Ishikawa (cell line): ENCODE measurements around the gene MXRA8.

Source experiments
- CREB1 ChIP-seq: IDR thresholded peaks from 2 replicates; pipeline ENCODE4 v1.6.1; 2012; ENCODE audit warnings: low read depth
- EGR1 ChIP-seq: IDR thresholded peaks from 2 replicates; pipeline ENCODE4 v1.6.1; 2012
- EP300 ChIP-seq: IDR thresholded peaks from 2 replicates; pipeline ENCODE4 v1.6.1; 2012; ENCODE audit warnings: borderline replicate concordance
- FOXM1 ChIP-seq: IDR thresholded peaks from 2 replicates; pipeline ENCODE4 v1.6.1; 2012; ENCODE audit warnings: low read depth, borderline replicate concordance
- NFIC ChIP-seq: IDR thresholded peaks from 2 replicates; pipeline ENCODE4 v1.6.1; 2012
- YY1 ChIP-seq: IDR thresholded peaks from 2 replicates; pipeline ENCODE4 v1.6.1; 2012; ENCODE audit warnings: low read depth
- ZBTB7A ChIP-seq: IDR thresholded peaks from 2 replicates; pipeline ENCODE4 v1.6.1; 2012; ENCODE audit warnings: low read depth
- TF ChIP-seq, protein P1 (sequence below): IDR thresholded peaks from 2 replicates; pipeline ENCODE4 v1.6.1; 2012
- TF ChIP-seq, protein P2 (sequence below): IDR thresholded peaks from 2 replicates; pipeline ENCODE4 v1.6.1; 2012
- TF ChIP-seq, protein P3 (sequence below): IDR thresholded peaks from 2 replicates; pipeline ENCODE4 v1.6.1; 2012; ENCODE audit warnings: low read depth, mild to moderate bottlenecking

DNA sequence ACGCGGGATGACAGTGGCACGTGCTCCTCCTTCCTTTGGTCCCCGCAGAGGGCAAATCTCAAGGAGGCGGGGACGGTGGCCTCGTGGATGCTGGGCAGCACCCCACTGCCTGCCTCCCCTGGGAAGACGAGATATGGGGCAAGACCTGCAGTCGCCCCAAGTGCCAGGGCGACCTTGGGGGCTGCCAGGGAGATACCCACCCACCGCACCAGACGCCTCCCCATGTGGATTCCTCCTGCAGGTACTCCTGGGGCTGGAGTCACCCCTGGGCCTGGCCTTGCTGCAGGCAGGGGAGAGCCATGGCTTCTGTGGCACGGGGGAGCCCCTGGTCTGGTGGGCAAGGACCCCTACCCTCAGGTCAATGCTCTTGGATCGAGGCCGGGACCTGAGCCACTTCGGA, 22.5 kb upstream of the MXRA8 start:
- TF ChIP-seq CREB1 = no peak
- TF ChIP-seq, protein P1, sequence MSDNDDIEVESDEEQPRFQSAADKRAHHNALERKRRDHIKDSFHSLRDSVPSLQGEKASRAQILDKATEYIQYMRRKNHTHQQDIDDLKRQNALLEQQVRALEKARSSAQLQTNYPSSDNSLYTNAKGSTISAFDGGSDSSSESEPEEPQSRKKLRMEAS = no peak
- TF ChIP-seq, protein P2, sequence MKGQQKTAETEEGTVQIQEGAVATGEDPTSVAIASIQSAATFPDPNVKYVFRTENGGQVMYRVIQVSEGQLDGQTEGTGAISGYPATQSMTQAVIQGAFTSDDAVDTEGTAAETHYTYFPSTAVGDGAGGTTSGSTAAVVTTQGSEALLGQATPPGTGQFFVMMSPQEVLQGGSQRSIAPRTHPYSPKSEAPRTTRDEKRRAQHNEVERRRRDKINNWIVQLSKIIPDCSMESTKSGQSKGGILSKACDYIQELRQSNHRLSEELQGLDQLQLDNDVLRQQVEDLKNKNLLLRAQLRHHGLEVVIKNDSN = no peak
- TF ChIP-seq NFIC = no peak
- no peak for TF ChIP-seq EGR1
- no peak for TF ChIP-seq EP300
- no peak for TF ChIP-seq ZBTB7A
- TF ChIP-seq, protein P3, sequence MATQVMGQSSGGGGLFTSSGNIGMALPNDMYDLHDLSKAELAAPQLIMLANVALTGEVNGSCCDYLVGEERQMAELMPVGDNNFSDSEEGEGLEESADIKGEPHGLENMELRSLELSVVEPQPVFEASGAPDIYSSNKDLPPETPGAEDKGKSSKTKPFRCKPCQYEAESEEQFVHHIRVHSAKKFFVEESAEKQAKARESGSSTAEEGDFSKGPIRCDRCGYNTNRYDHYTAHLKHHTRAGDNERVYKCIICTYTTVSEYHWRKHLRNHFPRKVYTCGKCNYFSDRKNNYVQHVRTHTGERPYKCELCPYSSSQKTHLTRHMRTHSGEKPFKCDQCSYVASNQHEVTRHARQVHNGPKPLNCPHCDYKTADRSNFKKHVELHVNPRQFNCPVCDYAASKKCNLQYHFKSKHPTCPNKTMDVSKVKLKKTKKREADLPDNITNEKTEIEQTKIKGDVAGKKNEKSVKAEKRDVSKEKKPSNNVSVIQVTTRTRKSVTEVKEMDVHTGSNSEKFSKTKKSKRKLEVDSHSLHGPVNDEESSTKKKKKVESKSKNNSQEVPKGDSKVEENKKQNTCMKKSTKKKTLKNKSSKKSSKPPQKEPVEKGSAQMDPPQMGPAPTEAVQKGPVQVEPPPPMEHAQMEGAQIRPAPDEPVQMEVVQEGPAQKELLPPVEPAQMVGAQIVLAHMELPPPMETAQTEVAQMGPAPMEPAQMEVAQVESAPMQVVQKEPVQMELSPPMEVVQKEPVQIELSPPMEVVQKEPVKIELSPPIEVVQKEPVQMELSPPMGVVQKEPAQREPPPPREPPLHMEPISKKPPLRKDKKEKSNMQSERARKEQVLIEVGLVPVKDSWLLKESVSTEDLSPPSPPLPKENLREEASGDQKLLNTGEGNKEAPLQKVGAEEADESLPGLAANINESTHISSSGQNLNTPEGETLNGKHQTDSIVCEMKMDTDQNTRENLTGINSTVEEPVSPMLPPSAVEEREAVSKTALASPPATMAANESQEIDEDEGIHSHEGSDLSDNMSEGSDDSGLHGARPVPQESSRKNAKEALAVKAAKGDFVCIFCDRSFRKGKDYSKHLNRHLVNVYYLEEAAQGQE = no peak
- TF ChIP-seq FOXM1 = no peak
- no peak for TF ChIP-seq YY1
